H1 (cell line): ENCODE results near the gene TRHDE. TPM values are rescaled to one million over a fixed set of nuclear protein-coding genes. Genes with fewer than 3 reads are reported as not detected.

Experiments
- BRCA1 ChIP-seq: IDR thresholded peaks from 2 replicates; pipeline ENCODE4 v1.6.1; 2012; ENCODE audit warnings: low read depth, low read length, improper control_type of control experiment
- CBX8 ChIP-seq: fragments of 300-800, 300-1000 bp; sonication (generic); IDR thresholded peaks from 2 replicates; pipeline ENCODE4 v1.7.1; 2016; ENCODE audit warnings: low read depth, low read length, borderline replicate concordance
- CREB1 ChIP-seq: IDR thresholded peaks from 2 replicates; pipeline ENCODE4 v1.6.1; 2012; ENCODE audit warnings: inconsistent platforms
- RXRA ChIP-seq: IDR thresholded peaks from 2 replicates; pipeline ENCODE4 v1.6.1; 2011; ENCODE audit warnings: low read depth, mild to moderate bottlenecking, low read length, moderate library complexity; ENCODE audit not compliant: insufficient read depth
- polyA plus RNA-seq, 7 experiments: library from polyadenylated mRNA; depleted of rRNA in 3 of 7; stranded (reverse) in 5 of 7; unstranded in 2 of 7; fragments of >200 nt in 5 of 7; fragments of 200-250 nt in 2 of 7; gene quantifications; 1 replicate in 5 of 7; 2 replicates in 1 of 7; 4 replicates in 1 of 7; pipeline versions ENCODE4 v1.2.1 to v1.2.3, GENCODE V29; 2011 to 2013; ENCODE audit warnings: missing spikeins in 2 of 7, mixed read lengths in 2 of 7
- total RNA-seq: library from RNA; stranded (reverse); fragmentation: NEBNext Ultra II Directional; extraction: Animal tissue kit (Norgen Biotek cat#: 25700); gene quantifications from 2 replicates; pipeline ENCODE4 v1.2.1, GENCODE V29; 2021

TRHDE gene
- total and polyA plus RNA-seq, 2 of the 8 experiments (the other 6 are each of a cell fraction or from before 2014, with no cell fraction given), result 1.3 to 5.0 TPM

DNA sequence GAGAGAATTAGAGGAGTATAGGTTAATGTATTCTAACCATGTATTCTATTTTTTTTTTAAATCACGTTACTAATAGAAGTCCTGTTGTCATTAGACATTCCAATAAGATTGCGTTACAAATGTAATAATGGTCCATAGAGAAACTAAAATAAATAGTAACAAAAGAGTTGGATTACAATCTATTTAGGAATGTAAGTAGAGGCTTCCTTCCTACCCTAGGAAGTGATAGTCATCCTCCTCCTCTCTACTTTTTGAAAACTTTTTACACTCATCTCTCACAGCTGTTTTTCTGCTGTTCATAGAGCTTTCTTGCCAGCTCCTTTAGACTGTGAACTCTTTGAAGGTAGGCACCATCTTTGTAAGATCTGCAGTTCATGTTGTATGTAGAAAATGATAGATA, 23.6 kb downstream of the TRHDE start (continued):
- TF ChIP-seq BRCA1 (no peak), CBX8 (no peak), RXRA (no peak), CREB1 (no peak)
